Stimulated activated CD4-positive, alpha-beta T cell treated with anti-CD3 and anti-CD28 coated beads, Interleukin-1b, Interleukin-23, amount 100 ng/mL, for 24 hours (primary cell): Measurements from ENCODE around the gene RRAS2.
"Not testable (repeated sequence)": the region's sequence is repeated elsewhere in the genome, so short reads cannot be mapped to it uniquely, and the experiment has no call there.

ENCODE experiments used
- DNase-seq, 4 experiments: peaks; one replicate each; pipeline ENCODE4 v3.0.0-alpha.2; 2020; ENCODE audit warnings: low read depth in 4 of 4, low spot score in 1 of 4

Gene RRAS2

DNA sequence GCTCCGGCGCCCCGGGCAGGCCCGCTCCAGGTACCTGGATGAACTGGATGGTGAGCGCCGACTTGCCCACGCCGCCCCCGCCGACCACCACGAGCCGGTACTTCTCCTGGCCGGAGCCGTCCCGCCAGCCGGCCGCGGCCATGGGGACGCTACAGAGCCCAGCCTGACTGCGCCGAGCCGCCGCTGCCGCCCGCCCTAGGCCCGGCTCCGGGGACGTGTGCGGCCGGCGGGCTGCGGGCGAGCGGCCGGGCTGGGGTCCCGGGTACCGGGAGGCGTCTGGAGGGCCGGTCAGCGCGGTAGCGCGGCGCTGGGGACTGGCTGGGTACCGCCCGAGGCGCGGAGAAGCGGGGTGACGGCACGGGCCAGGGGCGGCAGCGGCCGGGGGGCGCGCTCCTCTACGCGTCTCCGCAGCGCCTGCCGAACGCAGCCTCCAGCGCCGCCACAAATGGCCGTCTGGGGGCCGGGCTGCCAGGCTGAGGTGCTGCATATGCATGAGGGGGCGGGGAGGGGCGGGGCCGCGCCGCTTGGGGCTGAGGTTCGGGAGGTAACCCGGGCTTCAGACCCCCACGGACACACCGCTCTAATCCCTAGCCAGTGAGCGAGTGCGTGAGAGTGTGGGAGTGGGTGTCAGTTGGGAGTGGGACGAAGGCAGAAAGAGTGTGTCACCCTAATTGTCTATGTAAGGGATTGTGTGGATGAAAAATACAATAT lies at the start of gene RRAS2:
RRAS2 (minus strand) TSS at position 455 of the 711 bp plus-strand sequence; CDS start at position 142, 313 bp downstream.
- DNase-seq, result peak; percentile 53 to 73 (median 58)

GRCh38 chr11:14408612-14409011 lies 49.6 kb upstream of the RRAS2 start:
- no peak for DNase-seq

DNA sequence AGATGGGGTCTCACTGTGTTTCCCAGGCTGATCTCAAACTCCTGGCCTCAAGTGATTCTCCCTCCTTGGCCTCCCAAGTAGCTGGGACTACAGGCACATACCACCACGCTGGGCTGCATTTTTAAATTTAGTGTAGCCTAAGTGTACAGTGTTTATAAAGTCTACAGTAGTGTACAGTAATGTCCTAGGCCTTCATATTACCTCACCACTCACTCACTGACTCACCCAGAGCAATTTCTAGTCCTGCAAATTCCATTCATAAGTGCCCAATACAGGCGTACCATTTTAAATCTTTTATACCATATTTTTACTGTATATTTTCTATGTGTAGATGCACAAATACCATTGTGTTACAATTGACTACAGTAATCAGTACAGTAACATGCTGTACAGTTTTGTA lies 47.1 kb upstream of the RRAS2 start:
- not testable (repeated sequence) for DNase-seq

- not testable (repeated sequence) for DNase-seq
Measured at GRCh38 chr11:14403528-14403927, 44.5 kb upstream of the RRAS2 start.

GRCh38 chr11:14399087-14399486 lies 40.1 kb upstream of the RRAS2 start:
- no peak for DNase-seq

- DNase-seq, result no peak
Measured at GRCh38 chr11:14396273-14396672, 37.3 kb upstream of the RRAS2 start.

- no peak for DNase-seq
Measured at GRCh38 chr11:14393889-14394288, 34.9 kb upstream of the RRAS2 start.

DNA sequence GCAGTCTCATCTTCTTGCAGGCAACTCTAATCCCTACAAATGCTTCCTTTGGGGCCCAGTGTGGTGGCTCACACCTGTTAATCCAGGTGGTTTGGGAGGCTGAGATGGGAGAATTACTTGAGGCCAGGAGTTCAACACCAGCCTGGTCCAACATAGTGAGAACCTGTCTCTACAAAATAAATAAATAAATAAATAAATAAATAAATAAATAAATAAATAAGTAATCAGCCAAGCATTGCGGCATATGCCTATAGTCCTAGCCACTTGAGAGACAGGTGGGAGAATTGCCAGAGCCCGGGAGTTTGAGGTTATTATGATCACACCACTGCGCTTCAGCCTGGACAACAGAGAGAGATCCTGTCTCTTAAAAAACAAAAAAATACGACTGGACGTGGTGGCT lies 34.1 kb upstream of the RRAS2 start:
- no peak for DNase-seq

GRCh38 chr11:14390669-14391068 lies 31.7 kb upstream of the RRAS2 start:
- DNase-seq, result no peak

DNA sequence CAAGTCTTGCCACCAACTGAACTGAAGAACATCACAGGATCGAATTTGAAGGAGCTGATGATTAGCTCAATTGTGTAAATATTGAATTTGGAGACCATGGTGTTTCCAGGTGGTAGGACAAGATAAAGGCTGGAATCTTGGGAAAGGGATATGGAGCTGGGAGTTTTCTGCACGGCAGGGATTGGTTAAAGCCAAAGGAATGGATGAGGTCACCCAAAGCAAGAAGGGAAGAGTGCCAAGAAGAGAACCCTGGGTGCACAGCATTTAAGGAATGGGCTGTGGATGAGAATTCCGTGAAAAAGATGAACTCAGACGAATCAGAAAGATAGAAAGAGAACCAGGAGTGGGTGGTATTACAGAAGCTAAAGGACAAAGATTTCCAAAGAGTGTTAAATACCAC lies 29.4 kb upstream of the RRAS2 start:
- DNase-seq, result no peak

DNA sequence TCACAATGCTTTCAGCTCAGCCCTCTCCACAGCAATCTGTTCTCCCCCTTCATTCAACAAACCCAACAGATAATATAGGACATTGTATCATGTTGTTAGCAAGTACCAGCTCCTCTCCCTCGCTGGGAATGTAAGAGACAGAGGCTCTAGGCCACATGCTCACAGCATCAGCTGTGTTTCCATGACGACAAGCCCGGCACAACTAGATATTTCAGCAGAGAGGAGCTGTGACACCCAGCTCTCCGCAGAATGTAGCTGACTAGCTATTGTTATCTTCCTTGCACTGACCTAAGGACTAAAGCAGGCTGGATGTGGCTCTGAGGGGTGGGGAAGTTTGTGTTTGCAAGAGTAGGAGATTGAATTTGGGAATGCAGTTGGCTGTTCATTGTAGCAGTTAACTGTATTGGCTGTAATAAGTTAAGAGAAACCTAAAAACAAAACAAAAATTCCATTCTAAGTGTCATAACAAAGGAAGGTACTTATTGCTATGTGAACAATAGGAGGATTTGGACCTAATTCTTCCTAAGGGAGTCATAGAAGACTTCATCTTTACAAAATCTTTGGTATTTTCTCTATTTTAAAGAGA lies 28.0 kb upstream of the RRAS2 start:
- no peak for DNase-seq

GRCh38 chr11:14386081-14386480 lies 27.1 kb upstream of the RRAS2 start:
- no peak for DNase-seq

GRCh38 chr11:14384338-14384737 lies 25.4 kb upstream of the RRAS2 start:
- no peak for DNase-seq

GRCh38 chr11:14381968-14382367 lies 23.0 kb upstream of the RRAS2 start:
- no peak for DNase-seq

DNA sequence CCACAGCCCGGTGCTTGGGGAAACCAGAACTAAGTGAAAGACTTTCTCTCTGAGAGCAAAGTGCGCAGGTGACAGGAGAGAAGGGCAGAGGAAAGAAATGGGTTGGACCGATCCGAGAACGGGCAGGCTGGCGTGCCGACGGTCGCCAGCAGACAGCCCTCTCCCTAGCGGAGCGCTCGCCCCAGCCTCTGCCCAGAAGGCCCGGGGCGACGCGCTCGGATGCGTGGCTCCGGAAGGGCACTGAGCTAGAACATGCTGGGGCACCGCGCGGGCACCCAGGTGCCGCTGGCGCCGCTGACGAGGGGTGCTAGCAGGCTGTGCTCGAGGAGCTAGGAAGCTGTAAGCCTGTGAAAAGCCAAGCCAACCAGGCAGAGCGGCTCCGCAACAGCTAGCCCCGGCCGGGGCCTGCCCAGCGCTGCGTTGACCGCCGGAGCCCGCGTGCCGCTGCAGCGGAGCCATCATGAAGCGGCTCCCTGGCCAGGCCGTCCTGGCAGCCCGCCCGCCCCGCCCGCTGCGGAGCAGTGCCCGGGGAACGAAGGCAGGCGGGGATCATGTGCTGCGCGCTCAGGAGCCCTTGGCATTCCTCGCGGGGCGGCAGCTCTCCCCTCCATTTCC lies 22.1 kb upstream of the RRAS2 start:
- peak; percentile 10 to 33 (median 16) for DNase-seq

GRCh38 chr11:14380125-14380936 lies 21.3 kb upstream of the RRAS2 start:
- DNase-seq, result no peak

GRCh38 chr11:14378171-14378570 lies 19.2 kb upstream of the RRAS2 start:
- no peak for DNase-seq

GRCh38 chr11:14376920-14377319 lies 17.9 kb upstream of the RRAS2 start:
- DNase-seq, result no peak

- DNase-seq, result no peak
Measured at GRCh38 chr11:14374922-14375830, 16.2 kb upstream of the RRAS2 start.

DNA sequence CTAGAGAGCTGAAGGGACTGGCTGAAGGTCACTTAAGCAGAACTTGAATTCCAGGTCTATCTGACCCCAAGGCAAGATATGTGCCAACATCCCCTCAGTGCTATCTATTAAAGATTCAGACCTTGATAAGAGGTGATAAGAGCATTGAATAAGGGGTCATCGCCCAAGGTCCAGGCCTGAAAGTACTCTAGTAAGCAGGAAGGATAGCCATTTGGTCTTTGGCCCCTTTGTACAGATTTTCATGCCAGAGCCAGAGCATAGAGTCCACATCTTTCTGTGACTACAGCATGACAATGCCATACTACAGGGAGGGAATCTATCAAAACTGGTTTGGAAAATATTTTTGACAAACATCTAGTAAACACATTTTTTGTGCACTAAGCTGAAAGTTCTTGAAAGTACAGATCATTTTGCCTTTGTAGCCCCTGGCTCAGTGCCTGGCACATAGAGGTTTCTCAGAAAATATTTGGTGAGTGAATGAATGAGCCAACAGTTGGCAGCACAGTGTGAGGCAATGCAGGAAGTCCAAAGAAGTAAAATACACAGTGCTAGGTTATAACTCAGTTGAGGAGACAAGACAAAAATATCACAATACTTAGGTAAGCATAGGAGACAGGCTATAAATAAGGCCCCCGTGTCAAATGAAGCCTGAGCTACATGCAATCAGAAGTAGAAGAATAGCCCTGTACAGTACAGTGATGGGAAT lies 15.1 kb upstream of the RRAS2 start:
- DNase-seq, result no peak
